GM19455 (cell line): ENCODE data around the gene TCEANC2.
"Not testable (repeated sequence)": the region's sequence is repeated elsewhere in the genome, so short reads cannot be mapped to it uniquely, and the experiment has no call there.

Experiments
- ATAC-seq: cut with Tn5 transposase; IDR thresholded peaks from one replicate; pipeline ENCODE4 v1.9.1; 2021; ENCODE audit not compliant: unreplicated experiment

The TCEANC2 gene

DNA sequence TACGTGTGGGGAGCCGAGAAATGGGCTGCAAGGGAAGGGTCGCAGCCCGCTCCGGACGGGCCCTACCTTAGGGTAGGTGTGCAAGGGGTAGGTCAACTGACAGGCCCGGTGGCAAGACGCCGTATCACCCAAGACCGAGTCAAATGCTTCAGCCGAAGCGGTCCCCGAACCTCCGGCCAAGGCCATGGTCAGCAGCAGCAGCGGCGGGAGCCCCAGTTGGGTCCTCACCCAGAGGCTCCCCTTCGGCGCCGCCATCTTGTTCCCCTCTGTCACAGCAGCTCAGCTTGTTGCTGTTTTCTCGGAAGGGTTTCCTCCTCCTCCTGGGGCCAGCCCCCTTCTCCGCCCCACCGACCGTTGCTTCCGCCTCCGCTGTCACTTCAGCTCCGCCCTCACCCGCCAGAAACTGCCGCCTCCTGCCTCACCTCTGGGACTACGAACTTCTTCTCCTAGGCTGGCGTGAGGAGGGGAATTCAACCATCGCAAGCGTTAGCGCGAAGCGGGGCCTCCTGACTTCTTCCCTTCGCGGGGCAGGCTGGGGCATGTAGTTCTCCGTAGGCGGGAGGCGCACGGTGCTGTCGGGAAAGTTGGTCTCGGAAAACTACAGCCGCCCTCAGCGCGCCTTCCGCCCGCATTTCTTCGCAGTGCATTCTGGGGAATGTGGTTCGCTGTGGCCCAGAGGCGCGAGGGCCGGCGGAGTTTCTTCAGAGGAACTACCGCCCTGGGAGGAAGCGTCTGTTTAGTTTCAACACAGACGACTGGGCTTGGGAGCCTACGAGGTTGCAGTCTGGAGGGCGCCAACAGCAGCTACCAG is at the start of gene TCEANC2, which contains the start of gene TMEM59:
Gene TCEANC2, plus strand, starts transcription at position 675 of the 811 bp plus-strand sequence. CDS start 815 bp downstream, outside the sequence.
Gene TMEM59, minus strand, starts transcription at position 271 of the 811 bp plus-strand sequence. Its CDS starts 16 bp downstream, at position 255.
- peak; percentile 89 for ATAC-seq

DNA sequence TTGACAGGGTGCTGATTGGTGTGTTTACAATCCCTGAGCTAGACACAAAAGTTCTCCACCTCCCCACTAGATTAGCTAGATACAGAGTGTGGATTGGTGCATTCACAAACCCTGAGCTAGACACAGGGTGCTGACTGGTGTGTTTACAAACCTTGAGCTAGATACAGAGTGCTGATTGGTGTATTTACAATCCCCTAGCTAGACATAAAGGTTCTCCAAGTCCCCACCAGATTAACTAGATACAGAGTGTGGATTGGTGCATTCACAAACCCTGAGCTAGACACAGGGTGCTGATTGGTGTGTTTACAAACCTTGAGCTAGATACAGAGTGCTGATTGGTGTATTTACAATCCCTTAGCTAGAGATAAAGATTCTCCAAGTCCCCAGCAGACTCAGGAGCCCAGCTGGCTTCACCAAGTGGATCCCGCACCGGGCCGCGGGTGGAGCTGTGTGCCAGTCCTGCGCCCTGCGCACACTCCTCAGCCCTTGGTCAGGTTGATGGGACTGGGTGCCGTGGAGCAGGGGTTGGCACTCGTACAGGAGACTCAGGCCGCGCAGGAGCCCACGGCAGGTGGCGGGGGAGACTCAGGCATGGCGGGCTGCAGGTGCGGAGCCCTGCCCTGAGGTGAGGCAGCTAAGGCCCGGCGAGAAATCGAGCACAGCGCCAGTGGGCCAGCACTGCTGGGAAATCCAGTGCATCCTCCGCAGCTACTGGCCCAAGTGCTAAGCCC is 49.5 kb upstream of the TCEANC2 start:
- ATAC-seq, result not testable (repeated sequence)

DNA sequence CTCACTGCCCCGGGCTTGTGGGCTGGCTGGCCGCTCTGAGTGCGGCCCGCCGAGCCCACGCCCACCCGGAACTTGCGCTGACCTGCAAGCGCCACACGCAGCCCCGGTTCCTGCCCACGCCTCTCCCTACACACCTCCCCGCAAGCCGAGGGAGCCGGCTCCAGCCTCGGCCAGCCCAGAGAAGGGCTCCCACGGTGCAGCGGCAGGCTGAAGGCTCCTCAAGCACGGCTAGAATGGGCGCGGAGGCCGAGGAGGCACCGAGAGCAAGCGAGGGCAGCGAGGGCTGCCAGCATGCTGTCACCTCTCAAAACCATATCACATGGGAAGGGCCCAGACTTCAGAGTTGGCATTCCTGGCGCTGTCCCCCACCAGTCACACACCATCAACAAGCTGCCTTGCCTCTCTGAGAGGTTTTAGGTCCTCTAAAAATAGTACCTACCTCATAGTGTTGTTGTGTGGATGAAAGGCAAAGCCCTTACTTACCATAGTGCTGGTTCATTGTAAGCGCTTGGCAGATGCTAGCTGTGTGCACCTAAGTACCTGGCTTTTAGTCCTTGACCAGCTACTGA is 48.8 kb upstream of the TCEANC2 start:
- no peak for ATAC-seq

DNA sequence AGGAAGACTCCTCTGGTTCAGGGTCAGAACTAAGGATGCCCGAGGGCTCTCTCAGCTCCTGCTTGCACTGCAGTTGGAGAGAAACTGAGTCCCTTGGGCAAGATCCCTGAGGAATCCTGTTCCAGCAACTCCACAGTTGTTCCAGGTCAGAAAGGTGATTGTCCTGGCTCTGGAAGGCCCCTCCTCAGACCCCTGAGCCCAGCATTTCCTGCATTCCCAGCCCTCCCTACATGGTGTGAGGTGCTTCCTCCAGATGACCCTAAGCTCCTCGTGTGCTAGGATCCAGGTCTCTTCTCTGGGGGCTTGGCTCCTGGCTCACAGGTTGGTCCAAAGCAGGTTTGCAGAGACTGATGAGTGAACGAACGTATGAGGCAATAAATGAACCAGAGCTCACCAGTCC is 46.9 kb upstream of the TCEANC2 start:
- ATAC-seq, result no peak

DNA sequence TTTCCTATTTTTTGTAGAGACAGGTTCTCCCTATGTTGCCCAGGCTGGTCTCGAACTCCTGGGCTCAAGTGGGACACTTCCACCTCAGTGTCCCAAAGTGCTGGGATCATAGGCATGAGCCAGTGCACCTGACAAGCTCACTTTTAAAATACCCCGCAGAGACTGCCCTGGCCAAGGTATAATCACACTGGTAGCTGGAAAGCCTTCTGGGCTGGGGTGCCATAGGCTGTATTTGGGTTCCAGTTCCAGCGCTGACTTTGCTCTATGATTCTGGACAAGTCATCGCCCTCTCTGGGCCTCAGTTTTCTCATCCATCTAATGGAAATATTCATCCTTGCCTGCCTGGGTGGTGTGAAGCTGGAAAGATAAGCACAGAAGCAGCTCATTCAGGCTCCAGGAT is 45.8 kb upstream of the TCEANC2 start:
- no peak for ATAC-seq

DNA sequence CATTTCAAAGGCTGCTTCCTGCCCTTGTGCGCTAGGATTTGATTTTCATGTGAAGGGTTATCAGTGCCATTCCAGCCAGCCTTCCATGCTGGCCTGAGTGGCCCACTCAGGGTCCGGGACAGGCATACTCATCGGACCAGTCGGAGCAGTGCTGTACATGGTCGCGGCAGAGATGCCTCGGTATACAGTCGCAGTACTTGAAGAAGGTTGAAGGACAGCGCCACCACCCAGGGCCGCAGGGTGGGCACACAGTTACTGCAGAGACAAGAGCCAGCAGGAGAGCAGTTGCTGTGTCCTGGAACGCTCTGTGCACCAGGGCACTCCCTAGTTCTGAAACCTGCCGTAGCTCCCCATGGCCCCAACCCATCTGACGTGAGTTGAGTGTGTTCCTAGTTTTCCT is 44.5 kb upstream of the TCEANC2 start:
- no peak for ATAC-seq

DNA sequence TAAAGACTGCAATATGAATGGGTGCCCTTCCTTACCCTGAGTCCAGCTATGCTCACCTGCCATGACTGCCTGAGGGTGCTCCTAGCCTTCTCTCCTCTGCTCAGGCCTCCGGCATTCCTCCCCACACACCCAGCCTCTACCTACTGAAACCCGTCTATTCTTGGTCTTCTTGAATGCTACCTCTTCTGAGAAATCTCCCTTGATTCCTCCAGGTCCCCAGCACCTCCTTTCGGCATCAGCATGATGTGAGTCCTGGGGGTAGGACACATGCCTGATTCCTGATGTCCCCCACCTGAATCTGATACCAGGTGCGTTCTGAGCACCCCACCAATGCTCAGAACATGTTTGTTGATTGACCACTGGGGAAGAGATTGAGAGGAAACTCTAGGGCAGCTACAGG is 44.0 kb upstream of the TCEANC2 start:
- no peak for ATAC-seq

DNA sequence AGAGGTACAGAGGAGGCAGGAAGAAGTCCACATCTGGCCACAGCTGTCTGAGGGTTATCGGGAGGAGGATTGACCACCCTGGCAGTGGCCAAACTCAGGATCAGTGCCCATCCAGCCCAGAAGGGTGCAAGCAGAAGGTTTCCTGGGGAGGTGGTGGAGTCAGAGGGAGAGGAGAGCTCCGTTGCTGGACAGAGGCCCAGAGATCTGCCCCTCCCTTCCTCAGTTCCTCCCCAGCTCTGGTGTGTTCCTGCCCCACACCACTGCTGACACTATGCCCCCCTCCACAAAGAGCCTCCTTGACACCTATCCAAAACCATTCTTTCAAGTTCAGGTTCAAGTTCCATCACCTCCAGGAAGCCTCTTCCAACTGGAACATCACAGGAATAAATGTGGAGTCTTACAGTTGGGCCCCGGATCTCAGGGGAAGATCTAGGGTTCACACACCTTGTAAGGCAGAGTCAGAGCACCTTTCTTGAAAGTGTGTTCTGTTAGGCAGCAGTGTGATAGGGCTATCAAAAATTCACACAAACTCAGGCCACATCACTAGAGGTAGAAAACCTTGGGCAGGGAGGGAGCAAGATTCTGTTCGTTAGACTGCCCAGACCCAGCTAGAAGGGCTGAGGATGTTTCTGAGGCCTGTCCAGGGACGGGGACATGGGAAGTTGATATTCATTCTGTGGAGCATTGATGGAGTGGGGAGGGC is 42.8 kb upstream of the TCEANC2 start:
- ATAC-seq, result no peak

DNA sequence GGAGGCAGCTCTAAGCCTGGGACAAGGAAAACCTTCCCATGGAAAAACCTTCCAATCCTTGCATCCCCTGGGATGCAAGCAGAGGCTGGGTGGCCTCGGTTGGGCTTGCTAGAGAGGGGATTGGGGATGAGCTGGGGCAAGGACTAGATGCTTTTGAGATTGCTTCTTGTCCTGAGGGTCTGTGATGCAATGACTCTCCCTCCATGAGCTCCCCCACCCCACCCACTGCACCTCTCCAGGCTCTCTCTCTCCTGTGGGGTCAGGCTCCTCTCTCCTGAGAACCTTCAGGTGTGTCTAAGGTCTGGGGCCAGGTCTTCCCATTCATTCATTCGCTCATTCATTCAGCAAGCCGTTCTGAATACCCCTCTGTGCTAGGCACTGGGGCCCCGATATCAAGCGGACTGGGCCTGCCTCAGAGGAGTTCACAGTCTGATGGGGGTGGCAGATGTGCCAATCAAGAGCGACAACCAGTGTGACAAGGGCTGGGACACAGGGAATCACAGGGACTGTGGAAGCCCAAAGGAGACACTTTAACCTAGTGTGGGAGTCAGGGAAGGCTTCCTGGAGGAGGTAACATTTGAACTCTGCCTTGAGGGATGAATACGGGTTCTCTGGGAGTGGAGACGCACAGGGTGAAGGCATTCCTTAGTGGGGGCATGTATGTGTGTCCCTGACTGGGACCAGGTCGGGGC is 41.9 kb upstream of the TCEANC2 start:
- no peak for ATAC-seq

DNA sequence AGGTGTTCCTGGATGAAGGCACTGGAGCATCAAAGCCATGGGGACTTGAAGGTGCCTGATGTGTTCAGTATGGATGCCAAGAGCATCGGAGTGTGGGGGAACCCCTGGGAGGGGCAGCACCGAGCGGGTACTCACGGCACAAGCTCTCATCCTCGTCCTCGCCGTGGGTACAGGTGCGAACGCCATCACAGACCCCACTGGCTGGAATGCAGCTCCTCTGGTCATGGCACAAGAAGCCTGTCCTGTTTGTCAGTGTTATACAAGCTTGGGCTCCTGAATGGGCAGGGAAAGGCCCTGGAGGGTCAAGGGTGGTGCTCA is 41.4 kb upstream of the TCEANC2 start:
- ATAC-seq, result no peak

DNA sequence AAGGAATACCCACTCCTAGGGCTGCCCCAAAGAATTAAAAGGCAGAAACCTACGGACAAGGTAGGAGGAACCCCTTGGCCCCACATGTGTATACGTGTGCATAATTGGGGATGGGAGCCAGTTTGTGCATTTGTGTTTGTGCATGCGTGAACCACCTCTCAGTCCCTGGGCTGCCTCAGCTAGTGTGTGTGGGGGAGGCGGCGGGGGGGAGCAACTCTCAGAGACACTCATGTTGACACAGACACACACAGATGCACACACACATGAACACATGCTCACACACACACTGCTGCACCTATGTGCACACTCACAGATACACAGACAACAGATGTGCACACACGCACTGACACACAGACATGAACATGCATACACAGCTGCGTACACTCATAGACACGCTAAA is 40.5 kb upstream of the TCEANC2 start:
- ATAC-seq, result no peak

DNA sequence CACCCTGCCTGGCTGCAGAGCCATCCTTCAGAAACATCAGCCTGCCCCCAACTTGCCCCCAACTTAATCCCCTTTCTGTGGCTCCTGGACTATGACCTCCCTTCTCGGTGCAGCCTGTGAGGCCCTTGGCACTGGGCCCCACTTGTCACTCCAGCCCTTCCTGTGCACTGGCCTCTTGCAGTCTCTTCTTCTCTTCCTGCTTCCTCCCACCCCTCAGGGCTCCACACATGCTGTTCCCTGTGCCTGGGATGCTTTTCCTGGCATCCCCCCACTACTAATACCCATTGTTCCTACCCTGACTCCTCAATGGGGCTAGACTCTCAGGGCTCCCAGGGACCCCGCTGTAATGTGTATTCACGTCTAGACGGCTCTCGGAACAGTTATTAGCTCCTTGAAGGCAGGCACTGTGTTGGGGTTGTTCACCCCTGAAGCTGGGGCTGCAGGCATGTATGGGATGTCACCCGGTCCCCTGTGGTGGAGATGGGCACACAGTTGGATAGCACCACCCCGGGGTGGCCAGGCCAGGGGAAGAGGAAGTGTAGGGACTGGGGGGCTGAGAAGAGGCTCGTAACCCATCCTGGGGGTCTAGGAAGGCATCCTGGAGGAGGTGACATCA is 39.9 kb upstream of the TCEANC2 start:
- no peak for ATAC-seq

DNA sequence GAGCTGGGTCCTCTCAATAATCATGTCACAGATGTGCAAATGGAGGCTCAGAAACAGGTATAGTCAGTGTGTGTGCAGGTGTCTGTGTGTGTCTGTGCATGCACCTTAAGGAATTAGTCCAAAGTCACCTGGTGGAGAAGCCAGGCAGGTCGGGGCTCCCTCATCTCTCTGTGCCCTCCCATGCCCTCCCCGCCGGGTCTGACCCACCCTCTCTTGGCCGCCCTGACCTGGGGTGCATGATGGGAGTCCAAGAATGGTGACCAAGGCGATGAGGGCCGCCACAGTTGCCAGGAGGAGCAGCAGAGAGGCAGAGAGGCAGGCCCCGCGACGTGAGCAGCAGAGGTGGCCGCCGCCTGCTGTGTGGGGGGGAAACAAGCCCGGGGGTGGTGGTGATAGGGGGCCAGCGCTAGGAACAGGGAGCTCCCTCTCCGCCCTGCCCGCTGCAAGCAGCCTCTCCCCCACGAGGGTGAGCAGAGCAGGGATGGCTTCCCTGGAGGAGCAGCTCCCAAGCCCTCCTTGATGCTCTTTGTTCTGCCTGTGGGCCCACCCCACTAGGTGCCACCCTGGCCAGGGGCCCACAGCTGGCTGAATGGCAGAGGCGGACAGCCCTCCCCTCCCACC is 39.3 kb upstream of the TCEANC2 start:
- no peak for ATAC-seq

DNA sequence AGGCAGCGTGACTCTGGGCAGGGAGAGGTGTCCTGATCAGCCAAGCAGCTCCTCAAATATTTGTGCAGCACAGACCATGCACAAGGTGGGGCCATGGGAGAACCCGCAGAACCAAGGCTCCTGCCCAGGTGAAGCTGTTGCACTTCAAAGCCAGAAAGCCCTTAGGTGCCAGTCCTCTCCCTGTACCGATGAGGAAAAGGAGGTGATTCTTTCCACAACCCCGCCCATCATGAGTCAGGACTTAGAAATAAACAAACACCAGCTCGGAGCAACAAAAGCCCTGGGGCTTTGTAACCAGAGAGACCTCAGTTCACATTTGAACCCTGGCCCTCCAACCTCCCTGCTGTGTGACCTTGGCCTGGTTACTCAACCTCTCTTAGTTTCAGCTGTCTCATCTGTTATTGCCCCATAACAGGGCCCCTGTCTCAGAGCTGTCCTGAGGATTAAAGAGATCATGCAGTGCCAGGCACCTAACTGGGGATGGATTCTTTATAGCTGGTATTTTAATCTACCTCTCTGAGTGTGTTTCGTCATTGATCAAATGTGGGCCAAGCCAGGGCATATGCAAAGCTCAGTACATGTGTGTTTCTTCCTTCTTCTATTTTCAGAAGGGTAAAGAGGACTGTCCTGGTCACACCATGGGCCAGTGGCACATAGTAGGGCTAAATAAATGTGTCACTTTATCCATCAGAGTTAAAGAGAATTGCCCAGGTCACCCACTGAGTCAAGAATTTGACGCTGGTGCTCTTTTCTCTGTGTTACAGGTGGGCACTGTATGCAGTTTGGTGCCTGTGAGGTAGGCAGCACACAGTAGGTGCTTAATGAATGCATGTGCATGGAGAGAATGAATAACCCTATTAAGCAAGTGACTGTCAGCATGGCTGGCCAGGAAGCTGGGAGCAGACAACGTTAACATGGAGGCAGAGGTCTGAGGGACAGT is 36.8 kb upstream of the TCEANC2 start:
- no peak for ATAC-seq

DNA sequence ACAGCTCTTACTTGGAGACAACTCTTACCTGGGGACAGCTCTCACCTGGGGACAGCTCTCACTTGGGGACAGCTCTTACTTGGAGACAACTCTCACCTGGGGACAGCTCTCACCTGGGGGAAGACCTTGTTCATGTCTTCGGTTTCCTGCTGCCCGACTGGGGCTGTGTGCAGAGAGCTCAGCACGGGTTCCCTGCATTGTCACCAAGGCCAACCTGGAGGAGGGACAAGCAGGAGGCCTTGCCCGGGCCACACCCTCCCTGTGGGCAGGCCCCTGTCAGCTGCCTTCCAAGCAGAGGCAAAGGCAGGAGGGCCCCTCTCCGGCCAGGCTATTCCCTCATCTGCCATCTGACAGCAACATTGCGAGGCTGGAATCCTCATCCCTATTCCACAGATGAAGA is 35.4 kb upstream of the TCEANC2 start, which contains the start of gene LDLRAD1:
Gene LDLRAD1, minus strand, starts transcription at position 208 of the 400 bp plus-strand sequence. Its CDS starts 74 bp downstream, at position 134.
- no peak for ATAC-seq

DNA sequence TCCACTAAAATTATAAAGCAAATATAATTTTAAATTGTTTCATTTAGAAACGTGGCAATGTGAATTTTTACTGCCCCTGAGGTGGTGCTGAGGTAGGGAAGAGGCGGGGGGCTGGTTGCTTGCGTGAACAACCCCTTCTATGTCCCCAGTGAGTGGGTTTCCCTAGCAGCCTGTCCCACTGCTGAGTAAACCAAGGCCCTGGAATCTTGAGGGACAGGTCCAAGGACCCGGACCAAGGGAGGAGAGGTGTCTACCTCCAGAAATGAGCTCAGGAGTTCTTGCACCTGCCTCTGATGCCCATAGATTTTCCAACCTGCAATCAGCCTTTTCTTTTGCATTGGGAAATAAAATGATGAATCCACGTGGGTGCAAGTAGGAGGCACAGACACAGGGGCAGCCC is 34.8 kb upstream of the TCEANC2 start:
- no peak for ATAC-seq

DNA sequence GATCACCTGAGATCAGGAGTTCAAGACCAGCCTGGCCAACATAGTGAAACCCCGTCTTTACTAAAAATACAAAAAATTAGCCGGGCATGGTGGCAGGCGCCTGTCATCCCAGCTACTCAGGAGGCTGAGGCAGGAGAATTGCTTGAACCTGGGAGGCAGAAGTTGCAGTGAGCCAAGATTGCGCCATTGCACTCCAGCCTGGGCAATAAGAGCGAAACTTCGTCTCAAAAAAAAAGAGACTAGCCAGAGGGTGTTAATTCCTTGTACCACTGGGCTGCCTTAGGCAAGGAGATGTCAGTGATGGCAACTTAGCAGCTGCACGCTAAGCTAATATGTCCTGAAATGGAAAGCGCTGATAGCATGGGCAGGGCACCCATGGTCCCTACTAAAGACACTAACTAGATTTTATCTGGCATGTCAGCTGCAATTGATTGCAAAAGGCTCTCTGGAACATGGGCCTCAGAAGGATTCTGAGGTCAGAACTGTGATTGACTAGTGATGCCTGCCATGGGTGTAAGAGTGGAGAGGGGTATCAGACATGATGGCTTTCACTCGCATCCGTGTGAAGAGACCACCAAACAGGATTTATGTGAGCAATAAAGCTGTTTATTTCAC is 33.7 kb upstream of the TCEANC2 start:
- ATAC-seq, result not testable (repeated sequence)

DNA sequence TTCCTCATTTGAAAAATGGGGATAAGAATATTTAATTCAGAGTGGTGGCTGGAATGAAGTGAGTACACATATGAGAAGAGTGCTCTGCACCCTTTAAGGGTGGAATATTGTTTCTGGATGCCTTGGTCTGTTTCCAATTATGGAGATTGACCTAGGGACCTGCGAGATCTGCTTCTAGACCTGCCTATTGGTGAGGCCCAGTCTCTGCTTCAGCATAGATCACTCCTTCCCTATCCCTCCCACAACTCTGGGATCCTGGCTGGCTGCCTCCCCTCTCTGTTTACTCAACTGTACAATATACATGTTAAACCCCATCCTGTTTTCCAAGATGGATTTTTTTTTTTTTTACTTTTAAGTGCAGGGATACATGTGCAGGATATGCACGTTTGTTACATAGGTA is 29.1 kb upstream of the TCEANC2 start:
- ATAC-seq, result no peak
